Endothelial cell of umbilical vein (primary cell): ENCODE data around the gene SYCP2. TPM values are rescaled to one million over a fixed set of nuclear protein-coding genes. Genes with fewer than 3 reads are reported as not detected.

Experiments
- BruUV-seq: library from RNA; stranded (reverse); fragments of 400-500 nt; replicated peaks from 2 replicates; lab custom pipeline; 2021; lab: Mats Ljungman, UMichigan
- CTCF ChIA-PET: fragments of 300-600, 350-600 bp; sonication (Branson Sonifier 250); formaldehyde crosslinking; loops from one replicate; lab custom pipeline; 2021; ENCODE audit warnings: antibody characterized with exemption, inconsistent platforms; lab: Charles Lee
- POLR2A ChIA-PET: fragments of 300-600, 350-600 bp; sonication (Branson Sonifier 250); formaldehyde crosslinking; loops from one replicate; lab custom pipeline; 2021; ENCODE audit warnings: antibody characterized with exemption, inconsistent platforms; lab: Charles Lee
- DNase-seq: peaks from one replicate; pipeline ENCODE4 v3.0.0-alpha.2; 2011; ENCODE audit warnings: low read depth, low spot score
- FAIRE-seq: peaks from 2 replicates; lab custom pipeline; 2011; peaks lifted over from hg19 to GRCh38; lab: Jason Lieb, UNC
- H2AFZ ChIP-seq: 2 replicates; pipeline ENCODE4 v1.6.0; 2012; ENCODE audit warnings: low read depth, low read length, control low read depth, inconsistent platforms
- H3K27ac ChIP-seq: 2 replicates; pipeline ENCODE4 v1.5.1; 2011; ENCODE audit warnings: low read depth, mild to moderate bottlenecking, control low read depth, low read length, moderate library complexity; ENCODE audit not compliant: insufficient read depth
- H3K27me3 ChIP-seq, 2 experiments: 2 replicates each; pipeline versions ENCODE4 v1.6.0 to v1.6.1; 2011; ENCODE audit warnings: low read length in 2 of 2, mixed read lengths in 1 of 2; ENCODE audit not compliant: control insufficient read depth in 2 of 2, insufficient read depth in 2 of 2
- H3K36me3 ChIP-seq, 2 experiments: 2 replicates in 1 of 2; 3 replicates in 1 of 2; pipeline ENCODE4 v1.5.1; 2011; ENCODE audit warnings: low read length in 2 of 2, mild to moderate bottlenecking in 1 of 2, moderate library complexity in 1 of 2; ENCODE audit not compliant: control insufficient read depth in 2 of 2, insufficient read depth in 2 of 2; ENCODE audit errors: extremely low read depth in 1 of 2
- H3K4me1 ChIP-seq: 3 replicates; pipeline ENCODE4 v1.5.1; 2011; ENCODE audit warnings: mild to moderate bottlenecking, low read length; ENCODE audit not compliant: control insufficient read depth, insufficient read depth; ENCODE audit errors: extremely low read depth
- H3K4me2 ChIP-seq: 2 replicates; pipeline ENCODE4 v1.6.1; 2011; ENCODE audit warnings: low read length, control low read depth, mixed read lengths; ENCODE audit not compliant: insufficient read depth
- H3K4me3 ChIP-seq, 3 experiments: fragments of 200-600 bp in 1 of 3; sonication (generic), shearing (Covaris generic) in 1 of 3; replicated peaks in 1 of 3; 2 replicates each; pipeline ENCODE4 v1.5.1; 2011 to 2016; ENCODE audit warnings: control low read depth in 3 of 3, low read length in 3 of 3, mild to moderate bottlenecking in 2 of 3, inconsistent platforms in 1 of 3, low read depth in 1 of 3, moderate library complexity in 1 of 3; ENCODE audit not compliant: insufficient read depth in 1 of 3
- H3K79me2 ChIP-seq: 2 replicates; pipeline ENCODE4 v1.6.0; 2012; ENCODE audit warnings: low read length, inconsistent platforms; ENCODE audit not compliant: control insufficient read depth, insufficient read depth
- H3K9ac ChIP-seq: replicated peaks from 2 replicates; pipeline ENCODE3; 2011; ENCODE audit warnings: low read length, control low read depth; ENCODE audit not compliant: insufficient read depth; ENCODE audit errors: extremely low read depth
- H3K9me1 ChIP-seq: replicated peaks from 3 replicates; pipeline ENCODE4 v1.6.0; 2011; ENCODE audit warnings: mild to moderate bottlenecking, low read length; ENCODE audit not compliant: control insufficient read depth, insufficient read depth; ENCODE audit errors: extremely low read depth
- H3K9me3 ChIP-seq: replicated peaks from 2 replicates; pipeline ENCODE4 v1.5.1; 2012; ENCODE audit warnings: low read length, inconsistent platforms; ENCODE audit not compliant: control insufficient read depth, insufficient read depth
- H4K20me1 ChIP-seq: replicated peaks from 2 replicates; pipeline ENCODE3; 2011; ENCODE audit warnings: mild to moderate bottlenecking, low read length; ENCODE audit not compliant: control insufficient read depth, insufficient read depth; ENCODE audit errors: extremely low read depth
- EZH2 ChIP-seq: IDR thresholded peaks from 2 replicates; pipeline ENCODE4 v1.6.1; 2012; ENCODE audit warnings: borderline replicate concordance, low read depth, mild to moderate bottlenecking, moderate library complexity, low read length, inconsistent platforms; ENCODE audit not compliant: severe bottlenecking
- FOS ChIP-seq: IDR thresholded peaks from 2 replicates; pipeline ENCODE4 v1.6.1; 2011; ENCODE audit warnings: mild to moderate bottlenecking, low read length, moderate library complexity, borderline replicate concordance; ENCODE audit not compliant: insufficient read depth
- GATA2 ChIP-seq: IDR thresholded peaks from 2 replicates; pipeline ENCODE4 v1.7.0; 2011; ENCODE audit warnings: low read depth, mild to moderate bottlenecking, moderate library complexity, mixed read lengths, low read length; ENCODE audit not compliant: insufficient read length, insufficient read depth
- JUN ChIP-seq: IDR thresholded peaks from 2 replicates; pipeline ENCODE4 v1.6.1; 2011; ENCODE audit warnings: borderline replicate concordance, low read depth; ENCODE audit not compliant: insufficient read length, insufficient read depth
- MYC ChIP-seq: IDR thresholded peaks from one replicate; pipeline ENCODE4 v1.6.1; 2011; ENCODE audit warnings: mild to moderate bottlenecking, low read depth, low read length
- POLR2A ChIP-seq: IDR thresholded peaks from 2 replicates; pipeline ENCODE4 v1.6.1; 2012; ENCODE audit warnings: low read depth, mild to moderate bottlenecking, control low read depth, low read length
- POLR2AphosphoS5 ChIP-seq: IDR thresholded peaks from 2 replicates; pipeline ENCODE4 v1.6.1; 2012; ENCODE audit warnings: low read depth, mild to moderate bottlenecking, control low read depth, low read length, moderate library complexity; ENCODE audit not compliant: insufficient read depth
- dilution Hi-C: fragments of 300-500 bp; cut with MboI; formaldehyde crosslinking; loops from one replicate; pipeline ENCODE4 v1.15.0; 2019; ENCODE audit warnings: low sequenced_read_pairs; ENCODE audit not compliant: extremely low pct_ligation_motif_present
- intact Hi-C: fragments of 100-400 bp; cut with micrococcal nuclease; formaldehyde crosslinking; loops from one replicate; pipeline ENCODE4 v1.10.0; 2022
- polyA plus RNA-seq, 4 experiments: library from polyadenylated mRNA; depleted of rRNA in 3 of 4; stranded (reverse) in 3 of 4; unstranded in 1 of 4; fragments of >200 nt; gene quantifications; 2 replicates each; pipeline versions ENCODE4 v1.2.1 to v1.2.3, GENCODE V29; 2011 to 2012; ENCODE audit warnings: missing spikeins in 1 of 4
- total RNA-seq: library from RNA; stranded (reverse); gene quantifications from 2 replicates; pipeline ENCODE4 v1.2.3, GENCODE V29; 2021
- TF ChIP-seq, protein P1 (sequence below), 2 donors: IDR thresholded peaks; 1 replicate in 1 of 2; 2 replicates in 1 of 2; pipeline ENCODE4 v1.5.1; 2011; ENCODE audit warnings: low read length in 2 of 2, mild to moderate bottlenecking in 2 of 2, moderate library complexity in 2 of 2, control low read depth in 1 of 2, inconsistent platforms in 1 of 2, low read depth in 1 of 2; ENCODE audit not compliant: insufficient read depth in 1 of 2; ENCODE audit errors: extremely low read depth in 1 of 2
- TF ChIP-seq, protein P2 (sequence below): IDR thresholded peaks from 2 replicates; pipeline ENCODE4 v1.6.1; 2011; ENCODE audit not compliant: insufficient read depth, insufficient read length

The SYCP2 gene
- total and polyA plus RNA-seq, 2 donors (not counting 3 experiments of a cell fraction or from before 2014, with no cell fraction given) = 0.07 to 0.35 TPM

DNA sequence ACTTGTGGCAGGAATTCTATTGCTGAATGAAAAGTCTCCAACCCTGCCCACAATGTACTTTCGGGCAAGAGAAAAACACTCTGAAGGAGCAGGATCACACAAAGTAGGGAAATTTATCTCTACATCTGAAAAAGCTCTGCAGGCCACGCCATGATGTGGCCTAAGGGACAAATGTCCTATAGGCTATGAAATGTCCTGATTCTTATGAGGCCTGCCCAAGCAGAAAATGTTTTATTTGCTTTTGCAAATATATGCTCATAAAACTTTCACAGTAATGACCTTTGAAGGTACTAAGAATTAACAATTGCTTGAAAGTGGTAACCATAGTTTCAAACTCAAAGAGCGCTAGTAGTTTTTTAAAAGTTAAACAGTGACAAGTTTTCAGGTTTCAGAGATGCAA, 31.0 kb downstream of the SYCP2 start:
- H3K9ac ChIP-seq = no peak overlapping the region
- H2AFZ ChIP-seq = no peak overlapping the region
- no peak overlapping the region for H3K4me3 ChIP-seq
- H3K27me3 ChIP-seq = no peaks in the 10 kb centered on the region
- no peaks in the 10 kb centered on the region for H3K9me1 ChIP-seq
- no peaks in the 10 kb centered on the region for H3K79me2 ChIP-seq
- intact Hi-C loops = no loop called here
- H4K20me1 ChIP-seq = no peaks in the 10 kb centered on the region
- H3K4me2 ChIP-seq = no peak overlapping the region
- H3K4me1 ChIP-seq = no peaks in the 10 kb centered on the region
- ChIA-PET CTCF (no interaction called here), POLR2A (no interaction called here)
- BruUV-seq = no TSS peak
- TF ChIP-seq FOS (no peak), GATA2 (no peak), POLR2AphosphoS5 (no peak), JUN (no peak), POLR2A (no peak), EZH2 (no peak), MYC (no peak)
- TF ChIP-seq, protein P1, sequence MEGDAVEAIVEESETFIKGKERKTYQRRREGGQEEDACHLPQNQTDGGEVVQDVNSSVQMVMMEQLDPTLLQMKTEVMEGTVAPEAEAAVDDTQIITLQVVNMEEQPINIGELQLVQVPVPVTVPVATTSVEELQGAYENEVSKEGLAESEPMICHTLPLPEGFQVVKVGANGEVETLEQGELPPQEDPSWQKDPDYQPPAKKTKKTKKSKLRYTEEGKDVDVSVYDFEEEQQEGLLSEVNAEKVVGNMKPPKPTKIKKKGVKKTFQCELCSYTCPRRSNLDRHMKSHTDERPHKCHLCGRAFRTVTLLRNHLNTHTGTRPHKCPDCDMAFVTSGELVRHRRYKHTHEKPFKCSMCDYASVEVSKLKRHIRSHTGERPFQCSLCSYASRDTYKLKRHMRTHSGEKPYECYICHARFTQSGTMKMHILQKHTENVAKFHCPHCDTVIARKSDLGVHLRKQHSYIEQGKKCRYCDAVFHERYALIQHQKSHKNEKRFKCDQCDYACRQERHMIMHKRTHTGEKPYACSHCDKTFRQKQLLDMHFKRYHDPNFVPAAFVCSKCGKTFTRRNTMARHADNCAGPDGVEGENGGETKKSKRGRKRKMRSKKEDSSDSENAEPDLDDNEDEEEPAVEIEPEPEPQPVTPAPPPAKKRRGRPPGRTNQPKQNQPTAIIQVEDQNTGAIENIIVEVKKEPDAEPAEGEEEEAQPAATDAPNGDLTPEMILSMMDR (IDR thresholded peaks at IDR 0.05; ENCODE audit: extremely low read depth in 1 of 2, insufficient read depth in 1 of 2, low read depth in 1 of 2, low read length in 2 of 2) = no peak
- TF ChIP-seq, protein P2, sequence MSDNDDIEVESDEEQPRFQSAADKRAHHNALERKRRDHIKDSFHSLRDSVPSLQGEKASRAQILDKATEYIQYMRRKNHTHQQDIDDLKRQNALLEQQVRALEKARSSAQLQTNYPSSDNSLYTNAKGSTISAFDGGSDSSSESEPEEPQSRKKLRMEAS = no peak
- no peaks in the 10 kb centered on the region for H3K9me3 ChIP-seq
- H3K27ac ChIP-seq = no peak overlapping the region
- DNase-seq (no peak), FAIRE-seq (no peak)
- dilution Hi-C loops = no loop called here
- no peaks in the 10 kb centered on the region for H3K36me3 ChIP-seq
